GM10847 (cell line): ENCODE results near the gene LRRC4.

Experiments
- POLR2A ChIP-seq: IDR thresholded peaks from 2 replicates; pipeline ENCODE4 v1.6.1; 2011; ENCODE audit not compliant: insufficient read length; ENCODE audit errors: extremely low read depth

LRRC4 gene

GRCh38 chr7:128044064-128044463 lies 12.8 kb upstream of the LRRC4 start:
- no peak for TF ChIP-seq POLR2A

- TF ChIP-seq POLR2A: no peak
Observed at GRCh38 chr7:128042012-128042411, 10.8 kb upstream of the LRRC4 start.

GRCh38 chr7:128041203-128041602 lies 10.0 kb upstream of the LRRC4 start:
- no peak for TF ChIP-seq POLR2A

- no peak for TF ChIP-seq POLR2A
Observed at GRCh38 chr7:128040205-128040604, 9.0 kb upstream of the LRRC4 start.

GRCh38 chr7:128039544-128039953 lies 8.3 kb upstream of the LRRC4 start:
- no peak for TF ChIP-seq POLR2A

- no peak for TF ChIP-seq POLR2A
Observed at GRCh38 chr7:128037880-128038619, 6.8 kb upstream of the LRRC4 start.

- TF ChIP-seq POLR2A: no peak
Observed at GRCh38 chr7:128037081-128037480, 5.8 kb upstream of the LRRC4 start.

- TF ChIP-seq POLR2A: no peak
Observed at GRCh38 chr7:128036226-128036940, 5.1 kb upstream of the LRRC4 start.

- TF ChIP-seq POLR2A: no peak
Observed at GRCh38 chr7:128035712-128036111, 4.5 kb upstream of the LRRC4 start.

GRCh38 chr7:128034825-128035224 lies 3.6 kb upstream of the LRRC4 start:
- TF ChIP-seq POLR2A: no peak

- TF ChIP-seq POLR2A: no peak
Observed at GRCh38 chr7:128033246-128033645, 2.0 kb upstream of the LRRC4 start.

GRCh38 chr7:128032605-128033235 lies 1.5 kb upstream of the LRRC4 start:
- no peak for TF ChIP-seq POLR2A

- TF ChIP-seq POLR2A: no peak
Observed at GRCh38 chr7:128031901-128032604, 816 bp upstream of the LRRC4 start.

GRCh38 chr7:128030263-128030653 lies 979 bp downstream of the LRRC4 start:
- TF ChIP-seq POLR2A: no peak

- no peak for TF ChIP-seq POLR2A
Observed at GRCh38 chr7:128029405-128029995, 1.7 kb downstream of the LRRC4 start.
